Activated naive CD4-positive, alpha-beta T cell treated with anti-CD3 and anti-CD28 coated beads for 36 hours (primary cell): ENCODE results near the gene ATP5F1D. TPM values are rescaled to one million over a fixed set of nuclear protein-coding genes. Genes with fewer than 3 reads are reported as not detected.

Experiments
- CTCF ChIA-PET: fragments of 350-600 bp; sonication (Branson Sonifier 250); formaldehyde crosslinking; loops from one replicate; lab custom pipeline; 2021; ENCODE audit warnings: antibody characterized with exemption; lab: Charles Lee
- DNase-seq: peaks from one replicate; pipeline ENCODE4 v3.0.0-alpha.2; 2020
- H3K27ac Mint-ChIP-seq: one replicate; pipeline ENCODE4 v1.8.0; 2021; ENCODE audit warnings: mild to moderate bottlenecking, mixed read lengths
- H3K27me3 Mint-ChIP-seq: one replicate; pipeline ENCODE4 v1.8.0; 2021; ENCODE audit warnings: low read depth, mixed read lengths
- H3K36me3 Mint-ChIP-seq: one replicate; pipeline ENCODE4 v1.8.0; 2021; ENCODE audit warnings: low read depth, mixed read lengths
- H3K4me1 Mint-ChIP-seq: one replicate; pipeline ENCODE4 v1.8.0; 2021; ENCODE audit warnings: low read depth, mixed read lengths
- H3K4me3 Mint-ChIP-seq: one replicate; pipeline ENCODE4 v1.8.0; 2021; ENCODE audit warnings: mild to moderate bottlenecking, moderate library complexity, mixed read lengths
- H3K9me3 Mint-ChIP-seq: one replicate; pipeline ENCODE4 v1.8.0; 2021; ENCODE audit warnings: mixed read lengths
- intact Hi-C: fragments of 100-400 bp; cut with micrococcal nuclease; formaldehyde crosslinking; loops from one replicate; pipeline ENCODE4 v1.15.1; 2023
- total RNA-seq, 2 experiments: library from RNA; stranded (reverse); gene quantifications; one replicate each; pipeline ENCODE4 v1.2.3, GENCODE V29; 2021

The ATP5F1D gene
- total RNA-seq, 2 experiments from 2014 or later: 153 TPM

- Mint-ChIP-seq H3K36me3 (peaks cover 28% of the 10 kb centered on the region), H3K4me1 (peaks cover 57% of the 10 kb centered on the region), H3K27me3 (no peaks in the 10 kb centered on the region), H3K9me3 (no peaks in the 10 kb centered on the region), H3K27ac (no peak overlapping the region), H3K4me3 (peak overlapping the region; percentile 39)
- DNase-seq: peak; percentile 65
- intact Hi-C loops: loop anchor here (1.0 to 5.0 kb wide), 2 partner anchors 23 to 605 kb away; partner anchors contain the start of gene RNF126
- CTCF ChIA-PET: interaction anchor here (0.6 to 11.1 kb wide), 13 partner anchors 8 to 910 kb away, joined by 3 to 233 read pairs (median 4); partner anchors contain the start of genes ATP5F1D and FAM174C
These were observed 25.4 kb downstream of the ATP5F1D start for GRCh38 chr19:1266916-1267476.

GRCh38 chr19:1267477-1268225 lies 26.1 kb downstream of the ATP5F1D start:
- CTCF ChIA-PET: interaction anchor here (0.6 to 11.1 kb wide), 6 partner anchors 15 to 910 kb away, joined by 3 to 233 read pairs (median 4); partner anchors contain the start of gene ATP5F1D
- Mint-ChIP-seq H3K4me1 (peaks cover 59% of the 10 kb centered on the region), H3K4me3 (peak overlapping the region; percentile 39), H3K27me3 (no peaks in the 10 kb centered on the region), H3K27ac (no peak overlapping the region), H3K9me3 (no peaks in the 10 kb centered on the region), H3K36me3 (peaks cover 33% of the 10 kb centered on the region)
- intact Hi-C loops: loop anchor here (5.0 kb wide), 1 partner anchor 605 kb away; the partner anchor contains the start of gene RNF126
- no peak for DNase-seq

- intact Hi-C loops: loop anchor here (1.0 to 5.0 kb wide), 5 partner anchors 7 to 606 kb away; partner anchors contain the start of genes PTBP1, RNF126 and STK11
- CTCF ChIA-PET: interaction anchor here (0.6 to 11.1 kb wide), 5 partner anchors 9 to 194 kb away, joined by 3 to 233 read pairs (median 3); partner anchors contain the start of gene ATP5F1D
- H3K4me3 Mint-ChIP-seq: peak overlapping the region; percentile 70
- no peaks in the 10 kb centered on the region for H3K27me3 Mint-ChIP-seq
- H3K9me3 Mint-ChIP-seq: no peaks in the 10 kb centered on the region
- DNase-seq: no peak
- H3K27ac Mint-ChIP-seq: no peak overlapping the region
- H3K4me1 Mint-ChIP-seq: peaks cover 59% of the 10 kb centered on the region
- H3K36me3 Mint-ChIP-seq: peaks cover 39% of the 10 kb centered on the region
These were observed 26.9 kb downstream of the ATP5F1D start for GRCh38 chr19:1268226-1269064.

- CTCF ChIA-PET: interaction anchor here (0.5 to 11.1 kb wide), 3 partner anchors 10 to 151 kb away, joined by 3 to 233 read pairs (median 6); partner anchors contain the start of gene ATP5F1D
- Mint-ChIP-seq H3K4me3 (peak within 1 kb of the TSS; percentile 87), H3K4me1 (peaks cover 64% of the 10 kb centered on the region), H3K36me3 (peaks cover 44% of the 10 kb centered on the region), H3K27ac (peak within 1 kb of the TSS; percentile 83), H3K9me3 (no peaks in the 10 kb centered on the region), H3K27me3 (no peaks in the 10 kb centered on the region)
- intact Hi-C loops: loop anchor here (1.0 to 5.0 kb wide), 5 partner anchors 8 to 607 kb away; partner anchors contain the start of genes PTBP1, RNF126 and STK11
- peak; percentile 99 for DNase-seq
These were observed 27.5 kb downstream of the ATP5F1D start, which contains the start of gene CIRBP for GRCh38 chr19:1269065-1269477. Gene CIRBP (plus strand): TSS chr19:1269332. CDS start chr19:1270934, 1,602 bp downstream.

GRCh38 chr19:1269478-1270212 lies 28.1 kb downstream of the ATP5F1D start:
- Mint-ChIP-seq H3K27ac (peak overlapping the region; percentile 83), H3K9me3 (no peaks in the 10 kb centered on the region), H3K4me3 (peak overlapping the region; percentile 87), H3K36me3 (peaks cover 46% of the 10 kb centered on the region), H3K27me3 (no peaks in the 10 kb centered on the region), H3K4me1 (peaks cover 68% of the 10 kb centered on the region)
- intact Hi-C loops: loop anchor here (1.0 to 10.0 kb wide), 6 partner anchors 8 to 607 kb away; partner anchors contain the start of genes MBD3, PTBP1, RNF126 and STK11
- CTCF ChIA-PET: interaction anchor here (0.5 to 11.1 kb wide), 2 partner anchors 26 to 151 kb away, joined by 6 to 233 read pairs; partner anchors contain the start of gene ATP5F1D
- DNase-seq: peak; percentile 89

- Mint-ChIP-seq H3K4me3 (peak overlapping the region; percentile 87), H3K36me3 (peaks cover 43% of the 10 kb centered on the region), H3K27me3 (no peaks in the 10 kb centered on the region), H3K4me1 (peaks cover 65% of the 10 kb centered on the region), H3K9me3 (no peaks in the 10 kb centered on the region), H3K27ac (peak overlapping the region; percentile 83)
- intact Hi-C loops: loop anchor here (10.0 kb wide), 1 partner anchor 324 kb away; the partner anchor contains the start of gene MBD3
- DNase-seq: no peak
- CTCF ChIA-PET: no interaction called here
These were observed 28.8 kb downstream of the ATP5F1D start for GRCh38 chr19:1270213-1270853.

GRCh38 chr19:1270854-1271527 lies 29.4 kb downstream of the ATP5F1D start:
- DNase-seq: no peak
- Mint-ChIP-seq H3K4me1 (peaks cover 60% of the 10 kb centered on the region), H3K27me3 (no peaks in the 10 kb centered on the region), H3K36me3 (peaks cover 42% of the 10 kb centered on the region), H3K27ac (peak overlapping the region; percentile 83), H3K9me3 (no peaks in the 10 kb centered on the region), H3K4me3 (peak overlapping the region; percentile 87)
- intact Hi-C loops: loop anchor here (10.0 kb wide), 1 partner anchor 324 kb away; the partner anchor contains the start of gene MBD3
- CTCF ChIA-PET: interaction anchor here (3.7 kb wide), 1 partner anchor 27 kb away, joined by 25 read pairs; no protein-coding TSS in a partner anchor

- Mint-ChIP-seq H3K4me3 (peak overlapping the region; percentile 87), H3K4me1 (peaks cover 61% of the 10 kb centered on the region), H3K27ac (peak overlapping the region; percentile 83), H3K36me3 (peaks cover 46% of the 10 kb centered on the region), H3K27me3 (no peaks in the 10 kb centered on the region), H3K9me3 (no peaks in the 10 kb centered on the region)
- no peak for DNase-seq
- intact Hi-C loops: loop anchor here (10.0 kb wide), 1 partner anchor 323 kb away; the partner anchor contains the start of gene MBD3
- CTCF ChIA-PET: interaction anchor here (3.7 kb wide), 1 partner anchor 28 kb away, joined by 25 read pairs; no protein-coding TSS in a partner anchor
These were observed 30.2 kb downstream of the ATP5F1D start for GRCh38 chr19:1271528-1272422.

GRCh38 chr19:1272423-1273262 lies 31.1 kb downstream of the ATP5F1D start:
- Mint-ChIP-seq H3K27ac (peak overlapping the region; percentile 70), H3K4me3 (peak overlapping the region; percentile 32), H3K27me3 (no peaks in the 10 kb centered on the region), H3K9me3 (no peaks in the 10 kb centered on the region), H3K4me1 (peaks cover 59% of the 10 kb centered on the region), H3K36me3 (peaks cover 48% of the 10 kb centered on the region)
- intact Hi-C loops: loop anchor here (10.0 kb wide), 1 partner anchor 322 kb away; the partner anchor contains the start of gene MBD3
- no peak for DNase-seq
- CTCF ChIA-PET: interaction anchor here (3.7 kb wide), 1 partner anchor 29 kb away, joined by 25 read pairs; no protein-coding TSS in a partner anchor
